ENCODE results near the gene KLK4.

Gene KLK4

GRCh38 chr19:50911206-50912101 lies at the start of gene KLK4:
Gene KLK4 (minus strand): TSS chr19:50911395. CDS start chr19:50910738, 657 bp downstream.
- DNase-seq, result no peak

- no peak for DNase-seq
These were observed 48.7 kb upstream of the KLK4 start for GRCh38 chr19:50959731-50960500.

GRCh38 chr19:50957587-50957986 lies 46.4 kb upstream of the KLK4 start:
- DNase-seq, result no peak

- DNase-seq, result no peak
These were observed 41.7 kb upstream of the KLK4 start, which contains the start of gene KLK5 for GRCh38 chr19:50952910-50953309. Gene KLK5 (minus strand): TSS chr19:50953038. CDS start chr19:50952657, 381 bp downstream.

GRCh38 chr19:50949861-50950260 lies 38.7 kb upstream of the KLK4 start:
- no peak for DNase-seq

- DNase-seq, result no peak
These were observed 35.9 kb upstream of the KLK4 start for GRCh38 chr19:50947123-50947522.

- DNase-seq, result no peak
These were observed 33.6 kb upstream of the KLK4 start for GRCh38 chr19:50944795-50945194.

- DNase-seq, result no peak
These were observed 32.1 kb upstream of the KLK4 start for GRCh38 chr19:50943074-50943828.

GRCh38 chr19:50939596-50939995 lies 28.4 kb upstream of the KLK4 start:
- DNase-seq, result no peak

- DNase-seq, result no peak
These were observed 22.4 kb upstream of the KLK4 start for GRCh38 chr19:50933640-50934039.

- DNase-seq, result no peak
These were observed 21.5 kb upstream of the KLK4 start for GRCh38 chr19:50932690-50933083.

GRCh38 chr19:50932018-50932689 lies 21.0 kb upstream of the KLK4 start:
- no peak for DNase-seq

- DNase-seq, result no peak
These were observed 19.8 kb upstream of the KLK4 start for GRCh38 chr19:50931023-50931422.

GRCh38 chr19:50928831-50929230 lies 17.6 kb upstream of the KLK4 start:
- DNase-seq, result no peak

GRCh38 chr19:50926144-50926543 lies 14.9 kb upstream of the KLK4 start:
- DNase-seq, result no peak

GRCh38 chr19:50925734-50926133 lies 14.5 kb upstream of the KLK4 start:
- no peak for DNase-seq

- no peak for DNase-seq
These were observed 13.4 kb upstream of the KLK4 start for GRCh38 chr19:50924586-50924985.

GRCh38 chr19:50922317-50922853 lies 11.2 kb upstream of the KLK4 start:
- peak; percentile 75 for DNase-seq

- no peak for DNase-seq
These were observed 10.5 kb upstream of the KLK4 start for GRCh38 chr19:50921426-50922316.

GRCh38 chr19:50916069-50916468 lies 4.9 kb upstream of the KLK4 start:
- DNase-seq, result no peak
